Common myeloid progenitor, CD34-positive (primary cell): ENCODE data around the gene HIPK4.
A peak's percentile ranks its signal among the peaks of the same experiment; 100 is the strongest.

Experiments
- CTCF ChIA-PET: fragments of 350-600 bp; sonication (Branson Sonifier 250); formaldehyde crosslinking; loops from one replicate; lab custom pipeline; 2021; ENCODE audit warnings: antibody characterized with exemption; lab: Charles Lee
- POLR2A ChIA-PET: fragments of 350-600 bp; sonication (Branson Sonifier 250); formaldehyde crosslinking; loops from one replicate; lab custom pipeline; 2021; ENCODE audit warnings: antibody characterized with exemption; lab: Charles Lee
- DNase-seq, 3 donors: peaks; one replicate each; pipeline versions ENCODE4 v3.0.0 to v3.0.0-alpha.2; 2013
- H3K27ac ChIP-seq, 2 experiments: 1 replicate in 1 of 2; 2 replicates in 1 of 2; pipeline ENCODE4 v1.7.0; 2013; ENCODE audit warnings: inconsistent platforms in 2 of 2, low read length in 2 of 2, mild to moderate bottlenecking in 2 of 2, low read depth in 1 of 2, moderate library complexity in 1 of 2; ENCODE audit not compliant: severe bottlenecking in 2 of 2, insufficient read depth in 1 of 2, poor library complexity in 1 of 2
- H3K27me3 ChIP-seq, 5 experiments: replicated peaks in 2 of 5; 1 replicate in 3 of 5; 2 replicates in 2 of 5; pipeline versions ENCODE4 v1.6.1 to v1.7.0; 2013; ENCODE audit warnings: low read length in 4 of 5, mild to moderate bottlenecking in 2 of 5, moderate library complexity in 2 of 5, inconsistent platforms in 1 of 5; ENCODE audit not compliant: insufficient read depth in 5 of 5, control insufficient read depth in 4 of 5
- H3K36me3 ChIP-seq, 4 experiments: 1 replicate in 2 of 4; 2 replicates in 2 of 4; pipeline versions ENCODE4 v1.6.1 to v1.7.0; 2013; ENCODE audit warnings: low read length in 3 of 4, control low read depth in 1 of 4, mild to moderate bottlenecking in 1 of 4; ENCODE audit not compliant: control insufficient read depth in 4 of 4, insufficient read depth in 4 of 4
- H3K4me1 ChIP-seq, 4 experiments: 1 replicate in 3 of 4; 2 replicates in 1 of 4; pipeline versions ENCODE4 v1.6.1 to v1.7.1; 2013; ENCODE audit warnings: low read length in 3 of 4, mild to moderate bottlenecking in 3 of 4, control low read depth in 1 of 4, inconsistent platforms in 1 of 4, moderate library complexity in 1 of 4; ENCODE audit not compliant: control insufficient read depth in 4 of 4, insufficient read depth in 4 of 4; ENCODE audit errors: control extremely low read depth in 1 of 4
- H3K4me3 ChIP-seq, 7 experiments: 1 replicate in 4 of 7; 2 replicates in 3 of 7; pipeline versions ENCODE4 v1.5.1 to v1.7.0; 2013; ENCODE audit warnings: mild to moderate bottlenecking in 7 of 7, low read length in 6 of 7, moderate library complexity in 6 of 7, inconsistent platforms in 2 of 7, low read depth in 2 of 7, control low read depth in 1 of 7; ENCODE audit not compliant: insufficient read depth in 4 of 7, control insufficient read depth in 1 of 7; ENCODE audit errors: extremely low read depth in 1 of 7
- H3K9me3 ChIP-seq, 5 experiments: 1 replicate in 4 of 5; 2 replicates in 1 of 5; pipeline versions ENCODE4 v1.6.1 to v1.7.1; 2013; ENCODE audit warnings: low read length in 4 of 5, mild to moderate bottlenecking in 2 of 5, inconsistent platforms in 1 of 5, low read depth in 1 of 5, moderate library complexity in 1 of 5; ENCODE audit not compliant: control insufficient read depth in 4 of 5, insufficient read depth in 2 of 5; ENCODE audit errors: control extremely low read depth in 1 of 5
- WGBS: methylation state at CpG from one replicate; pipeline ENCODE4 v1.1.5; 2013; ENCODE audit not compliant: insufficient coverage; 5-methylcytosine and 5-hydroxymethylcytosine counted together

HIPK4 gene

GRCh38 chr19:40400559-40400958 is 10.6 kb upstream of the HIPK4 start:
- Histone ChIP-seq H3K27me3 (no peaks in the 10 kb centered on the region), H3K4me3 (no peak overlapping the region), H3K36me3 (no peaks in the 10 kb centered on the region), H3K9me3 (no peaks in the 10 kb centered on the region), H3K27ac (no peak overlapping the region), H3K4me1 (peaks cover 0 to 15% (median 11%) of the 10 kb centered on the region in 4 experiments)
- ChIA-PET CTCF (no interaction called here), POLR2A (no interaction called here)
- 90% methylated on average over 2 of the region's 3 CpGs for WGBS
- DNase-seq, result no peak

GRCh38 chr19:40398417-40399131 is 8.6 kb upstream of the HIPK4 start:
- Histone ChIP-seq H3K27me3 (no peaks in the 10 kb centered on the region), H3K4me1 (peaks cover 0 to 10% (median 7%) of the 10 kb centered on the region in 4 experiments), H3K4me3 (peak overlapping the region in 3 of 7 experiments; percentile 40 to 61 (median 51)), H3K27ac (no peak overlapping the region), H3K9me3 (no peaks in the 10 kb centered on the region), H3K36me3 (no peaks in the 10 kb centered on the region)
- POLR2A ChIA-PET, result interaction anchor here (0.7 kb wide), 1 partner anchor 17 kb away, joined by 3 read pairs; no protein-coding TSS in a partner anchor
- WGBS, result 44% methylated on average over 44 of the region's 49 CpGs
- CTCF ChIA-PET, result interaction anchor here (1.4 kb wide), 1 partner anchor 27 kb away, joined by 3 read pairs; no protein-coding TSS in a partner anchor
- peak; percentile 79 to 88 (median 84) for DNase-seq

- Histone ChIP-seq H3K27me3 (no peaks in the 10 kb centered on the region), H3K36me3 (no peaks in the 10 kb centered on the region), H3K9me3 (no peaks in the 10 kb centered on the region), H3K4me1 (peaks cover 0 to 10% (median 6%) of the 10 kb centered on the region in 4 experiments), H3K4me3 (no peak overlapping the region), H3K27ac (no peak overlapping the region)
- ChIA-PET POLR2A (no interaction called here), CTCF (interaction anchor here (0.9 kb wide), 1 partner anchor 28 kb away, joined by 3 read pairs; the partner anchor contains the start of gene SERTAD1)
- WGBS, result 100% methylated on average over 17 of the region's 22 CpGs
- DNase-seq, result no peak
Observed at GRCh38 chr19:40397568-40397906, 7.6 kb upstream of the HIPK4 start.

GRCh38 chr19:40396886-40397567 is 7.0 kb upstream of the HIPK4 start:
- Histone ChIP-seq H3K4me1 (peaks cover 0 to 10% (median 6%) of the 10 kb centered on the region in 4 experiments), H3K36me3 (no peaks in the 10 kb centered on the region), H3K9me3 (no peaks in the 10 kb centered on the region), H3K27me3 (no peaks in the 10 kb centered on the region), H3K4me3 (no peak overlapping the region), H3K27ac (no peak overlapping the region)
- WGBS, result 97% methylated on average over 18 of the region's 20 CpGs
- ChIA-PET CTCF (interaction anchor here (0.9 to 1.1 kb wide), 4 partner anchors 19 to 92 kb away, joined by 3 to 4 read pairs (median 3); partner anchors contain the start of gene SERTAD1), POLR2A (no interaction called here)
- no peak for DNase-seq

- no peak for DNase-seq
- POLR2A ChIA-PET, result interaction anchor here (0.7 kb wide), 1 partner anchor 313 kb away, joined by 3 read pairs; no protein-coding TSS in a partner anchor
- Histone ChIP-seq H3K9me3 (no peaks in the 10 kb centered on the region), H3K27me3 (no peaks in the 10 kb centered on the region), H3K4me1 (peaks cover 0 to 10% (median 6%) of the 10 kb centered on the region in 4 experiments), H3K36me3 (no peaks in the 10 kb centered on the region), H3K27ac (no peak overlapping the region), H3K4me3 (no peak overlapping the region)
- WGBS, result 98% methylated on average over 14 of the region's 14 CpGs
- CTCF ChIA-PET, result interaction anchor here (1.0 to 1.1 kb wide), 3 partner anchors 12 to 91 kb away, joined by 3 to 4 read pairs (median 4); no protein-coding TSS in a partner anchor
Observed at GRCh38 chr19:40395956-40396355, 6.0 kb upstream of the HIPK4 start.

GRCh38 chr19:40394816-40395210 is 4.8 kb upstream of the HIPK4 start:
- DNase-seq, result no peak
- H3K9me3 ChIP-seq, result no peaks in the 10 kb centered on the region
- H3K27ac ChIP-seq, result no peak overlapping the region
- POLR2A ChIA-PET, result no interaction called here
- CTCF ChIA-PET, result no interaction called here
- no peak overlapping the region for H3K4me3 ChIP-seq
- H3K36me3 ChIP-seq, result no peaks in the 10 kb centered on the region
- WGBS, result 85% methylated on average over 10 of the region's 13 CpGs
- H3K27me3 ChIP-seq, result no peaks in the 10 kb centered on the region
- H3K4me1 ChIP-seq, result peaks cover 0 to 10% (median 6%) of the 10 kb centered on the region in 4 experiments
